OCI-LY7 (cell line): ENCODE data around the gene PNMA6E. TPM values are rescaled to one million over a fixed set of nuclear protein-coding genes. Genes with fewer than 3 reads are reported as not detected.

Experiments
- BruUV-seq: library from RNA; stranded (reverse); fragments of 400-500 nt; replicated peaks from 2 replicates; lab custom pipeline; 2021; lab: Mats Ljungman, UMichigan
- CTCF ChIA-PET: fragments of 300-600 bp; sonication (Branson Sonifier 250); formaldehyde crosslinking; loops from one replicate; lab custom pipeline; 2022; ENCODE audit warnings: antibody characterized with exemption; ENCODE audit not compliant: unreplicated experiment; lab: Charles Lee
- POLR2A ChIA-PET: fragments of 300-600 bp; sonication (Branson Sonifier 250); formaldehyde crosslinking; loops from one replicate; lab custom pipeline; 2022; ENCODE audit warnings: antibody characterized with exemption; lab: Charles Lee
- DNase-seq: peaks from one replicate; pipeline ENCODE4 v3.0.0-alpha.2; 2015; ENCODE audit warnings: low spot score
- H2AFZ ChIP-seq: fragments of 200-600 bp; sonication (generic), shearing (Covaris generic); 2 replicates; pipeline ENCODE4 v1.6.1; 2014; ENCODE audit warnings: mild to moderate bottlenecking, antibody characterized with exemption, low read length, moderate library complexity
- H3K27ac ChIP-seq: fragments of 200-600 bp; sonication (generic); 2 replicates; pipeline ENCODE4 v1.5.1; 2014; ENCODE audit warnings: mixed run types, low read depth, mild to moderate bottlenecking, moderate library complexity, low read length, inconsistent platforms; ENCODE audit not compliant: poor library complexity, severe bottlenecking
- H3K36me3 ChIP-seq: fragments of 200-600 bp; sonication (generic); 2 replicates; pipeline ENCODE4 v1.6.1; 2014; ENCODE audit warnings: mild to moderate bottlenecking, antibody characterized with exemption, low read length, moderate library complexity, mixed read lengths; ENCODE audit not compliant: insufficient read depth
- H3K4me1 ChIP-seq: fragments of 200-600 bp; sonication (generic); 2 replicates; pipeline ENCODE4 v1.5.1; 2014; ENCODE audit warnings: mild to moderate bottlenecking, low read length; ENCODE audit not compliant: insufficient read depth, poor library complexity, severe bottlenecking
- H3K4me2 ChIP-seq: fragments of 200-600 bp; sonication (generic); 2 replicates; pipeline ENCODE4 v1.6.1; 2014; ENCODE audit warnings: mild to moderate bottlenecking, low read length
- H3K4me3 ChIP-seq: fragments of 200-600 bp; sonication (generic); 2 replicates; pipeline ENCODE4 v1.5.1; 2014; ENCODE audit warnings: mild to moderate bottlenecking, low read depth, low read length; ENCODE audit not compliant: poor library complexity, severe bottlenecking
- H3K79me2 ChIP-seq: fragments of 200-600 bp; sonication (generic); 2 replicates; pipeline ENCODE4 v1.6.1; 2016; ENCODE audit warnings: low read depth, mild to moderate bottlenecking, low read length, moderate library complexity, mixed read lengths; ENCODE audit not compliant: insufficient read depth
- H3K9me2 ChIP-seq: fragments of 200-600 bp; sonication (generic); 2 replicates; pipeline ENCODE4 v1.6.1; 2016; ENCODE audit warnings: mild to moderate bottlenecking, low read length, mixed read lengths; ENCODE audit not compliant: insufficient read depth
- H3K9me3 ChIP-seq: fragments of 200-600 bp; sonication (generic); 2 replicates; pipeline ENCODE4 v1.6.1; 2014; ENCODE audit warnings: mild to moderate bottlenecking, mixed run types, low read length, mixed read lengths
- H4K20me1 ChIP-seq: fragments of 200-600 bp; sonication (generic); 2 replicates; pipeline ENCODE4 v1.6.1; 2014; ENCODE audit warnings: mild to moderate bottlenecking, antibody characterized with exemption, low read length, moderate library complexity, mixed read lengths; ENCODE audit not compliant: insufficient read depth
- EZH2phosphoT487 ChIP-seq: fragments of 200-600 bp; sonication (generic); IDR thresholded peaks from 2 replicates; pipeline ENCODE4 v1.6.1; 2018; ENCODE audit warnings: low read depth, borderline replicate concordance, mild to moderate bottlenecking, mixed run types, antibody characterized with exemption, low read length, moderate library complexity, mixed read lengths
- intact Hi-C: fragments of 100-400 bp; cut with micrococcal nuclease; formaldehyde crosslinking; loops from one replicate; pipeline ENCODE4 v1.10.0; 2022; ENCODE audit not compliant: unreplicated experiment
- total RNA-seq, 2 experiments: library from RNA; depleted of rRNA in 1 of 2; stranded (reverse); fragments of >200 nt in 1 of 2; shearing (Covaris generic) in 1 of 2; gene quantifications; 2 replicates each; pipeline ENCODE4 v1.2.3, GENCODE V29; 2014 to 2022
- TF ChIP-seq, protein P1 (sequence below): fragments of 200-600 bp; sonication (generic); conservative IDR thresholded peaks from 2 replicates; pipeline ENCODE4 v1.5.1; 2014; ENCODE audit warnings: mild to moderate bottlenecking, antibody characterized with exemption, low read length, moderate library complexity, mixed read lengths

PNMA6E gene
- total RNA-seq, 2 experiments from 2014 or later, result not detected

DNA sequence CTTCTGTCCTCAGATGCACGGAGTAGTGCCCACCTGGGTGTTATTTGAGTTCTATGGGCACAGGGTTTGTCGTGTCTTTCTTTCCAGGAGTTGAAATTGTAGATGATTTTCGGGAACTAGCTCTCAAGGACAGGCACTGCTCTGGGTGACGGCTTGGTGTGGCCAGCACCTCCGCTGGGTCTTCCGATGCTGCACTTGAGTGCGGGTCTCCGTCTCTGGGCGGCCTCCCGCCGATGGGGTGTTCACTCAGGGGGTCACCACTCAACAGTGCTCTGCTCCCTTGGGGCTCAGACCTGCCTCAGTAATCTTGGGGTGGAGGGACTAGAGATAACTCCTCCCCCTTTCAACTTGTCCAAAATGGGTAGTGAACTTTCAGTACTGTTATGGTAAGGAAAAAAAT, 12.6 kb upstream of the PNMA6E start:
- ChIA-PET POLR2A (no interaction called here), CTCF (no interaction called here)
- Histone ChIP-seq H3K4me3 (no peak overlapping the region), H4K20me1 (no peaks in the 10 kb centered on the region), H3K79me2 (no peaks in the 10 kb centered on the region), H3K27ac (no peak overlapping the region), H3K4me1 (peaks cover 3% of the 10 kb centered on the region), H3K9me3 (no peaks in the 10 kb centered on the region), H3K9me2 (no peaks in the 10 kb centered on the region), H2AFZ (no peak overlapping the region), H3K4me2 (no peak overlapping the region), H3K36me3 (no peaks in the 10 kb centered on the region)
- TF ChIP-seq, protein P1, sequence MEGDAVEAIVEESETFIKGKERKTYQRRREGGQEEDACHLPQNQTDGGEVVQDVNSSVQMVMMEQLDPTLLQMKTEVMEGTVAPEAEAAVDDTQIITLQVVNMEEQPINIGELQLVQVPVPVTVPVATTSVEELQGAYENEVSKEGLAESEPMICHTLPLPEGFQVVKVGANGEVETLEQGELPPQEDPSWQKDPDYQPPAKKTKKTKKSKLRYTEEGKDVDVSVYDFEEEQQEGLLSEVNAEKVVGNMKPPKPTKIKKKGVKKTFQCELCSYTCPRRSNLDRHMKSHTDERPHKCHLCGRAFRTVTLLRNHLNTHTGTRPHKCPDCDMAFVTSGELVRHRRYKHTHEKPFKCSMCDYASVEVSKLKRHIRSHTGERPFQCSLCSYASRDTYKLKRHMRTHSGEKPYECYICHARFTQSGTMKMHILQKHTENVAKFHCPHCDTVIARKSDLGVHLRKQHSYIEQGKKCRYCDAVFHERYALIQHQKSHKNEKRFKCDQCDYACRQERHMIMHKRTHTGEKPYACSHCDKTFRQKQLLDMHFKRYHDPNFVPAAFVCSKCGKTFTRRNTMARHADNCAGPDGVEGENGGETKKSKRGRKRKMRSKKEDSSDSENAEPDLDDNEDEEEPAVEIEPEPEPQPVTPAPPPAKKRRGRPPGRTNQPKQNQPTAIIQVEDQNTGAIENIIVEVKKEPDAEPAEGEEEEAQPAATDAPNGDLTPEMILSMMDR, result no peak
- TF ChIP-seq EZH2phosphoT487, result no peak
- DNase-seq, result no peak
- no TSS peak for BruUV-seq
- intact Hi-C loops, result no loop called here

DNA sequence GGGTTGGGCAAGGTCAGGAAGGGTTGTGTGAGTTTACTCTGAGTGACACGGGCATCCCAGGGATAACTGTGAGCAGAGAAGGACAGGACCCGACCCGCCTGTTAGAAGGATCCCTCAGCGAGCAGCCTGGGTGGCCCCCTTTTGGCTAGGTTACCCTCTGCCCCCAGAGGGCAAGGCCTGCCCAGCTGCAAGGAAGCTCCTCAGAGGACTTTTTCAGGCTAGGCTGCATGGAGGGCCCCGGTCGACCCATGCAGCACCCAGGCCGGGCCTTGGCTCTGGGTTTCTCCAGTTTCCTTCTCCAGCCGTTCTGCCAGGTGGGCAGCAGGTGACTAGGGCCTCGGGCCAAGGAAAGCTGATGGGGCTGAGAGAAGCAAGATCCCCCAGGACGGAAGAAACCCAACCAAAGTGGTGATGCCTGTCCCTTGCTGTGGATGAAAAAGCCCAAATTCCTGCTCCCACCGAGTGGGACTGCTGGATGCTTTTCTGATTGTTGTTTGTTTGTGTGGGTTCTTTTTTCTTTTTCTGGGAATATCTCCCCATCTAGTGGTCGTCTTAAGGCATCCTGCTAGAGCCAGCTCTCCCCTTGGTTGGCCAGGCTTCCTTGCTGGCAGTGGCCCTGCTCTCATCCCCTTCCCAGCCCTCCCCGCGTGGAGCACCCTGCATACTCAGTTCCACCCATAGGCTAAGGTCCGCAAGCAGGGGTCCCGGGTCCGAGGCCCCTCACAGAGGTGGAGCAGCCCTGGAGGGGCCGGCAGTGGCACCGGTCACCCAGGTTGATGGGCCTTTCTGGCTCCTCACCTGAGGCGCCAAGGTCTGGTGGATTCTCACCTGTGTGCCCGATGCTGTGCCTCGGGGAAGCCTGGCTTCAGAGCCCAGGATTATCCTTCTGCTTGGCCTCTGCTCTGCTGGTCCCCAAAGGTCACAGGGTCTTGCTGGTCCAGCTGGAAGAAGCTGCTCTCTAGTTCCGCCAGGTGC, 11.9 kb upstream of the PNMA6E start:
- POLR2A ChIA-PET, result no interaction called here

More for the DNA sequence above, 11.9 kb upstream of the PNMA6E start:
- Histone ChIP-seq H3K79me2 (no peaks in the 10 kb centered on the region), H3K9me2 (no peaks in the 10 kb centered on the region), H3K27ac (no peak overlapping the region), H3K4me2 (no peak overlapping the region), H3K4me3 (no peak overlapping the region), H3K9me3 (no peaks in the 10 kb centered on the region), H4K20me1 (no peaks in the 10 kb centered on the region), H3K4me1 (peaks cover 3% of the 10 kb centered on the region), H2AFZ (no peak overlapping the region), H3K36me3 (no peaks in the 10 kb centered on the region)
- TF ChIP-seq, protein P1, result no peak
- no peak for TF ChIP-seq EZH2phosphoT487
- BruUV-seq, result no TSS peak
- no peak for DNase-seq
- intact Hi-C loops, result no loop called here
- CTCF ChIA-PET, result no interaction called here
